OCI-LY1 (cell line): ENCODE results near the gene FGA.
"Not testable (repeated sequence)": the region's sequence is repeated elsewhere in the genome, so short reads cannot be mapped to it uniquely, and the experiment has no call there.

ENCODE experiments used
- EZH2 ChIP-seq: fragments of 200-600 bp; sonication (generic), shearing (Covaris generic); IDR thresholded peaks from 2 replicates; pipeline ENCODE4 v1.8.0; 2017; ENCODE audit warnings: borderline replicate concordance, mixed run types, mild to moderate bottlenecking, antibody characterized with exemption, low read length, moderate library complexity, mixed read lengths
- TF ChIP-seq, protein P1 (sequence below): fragments of 200-600 bp; sonication (generic), shearing (Covaris generic); IDR thresholded peaks from 2 replicates; pipeline ENCODE4 v1.5.1; 2017; ENCODE audit warnings: mild to moderate bottlenecking, antibody characterized with exemption, low read length, moderate library complexity, mixed read lengths

DNA sequence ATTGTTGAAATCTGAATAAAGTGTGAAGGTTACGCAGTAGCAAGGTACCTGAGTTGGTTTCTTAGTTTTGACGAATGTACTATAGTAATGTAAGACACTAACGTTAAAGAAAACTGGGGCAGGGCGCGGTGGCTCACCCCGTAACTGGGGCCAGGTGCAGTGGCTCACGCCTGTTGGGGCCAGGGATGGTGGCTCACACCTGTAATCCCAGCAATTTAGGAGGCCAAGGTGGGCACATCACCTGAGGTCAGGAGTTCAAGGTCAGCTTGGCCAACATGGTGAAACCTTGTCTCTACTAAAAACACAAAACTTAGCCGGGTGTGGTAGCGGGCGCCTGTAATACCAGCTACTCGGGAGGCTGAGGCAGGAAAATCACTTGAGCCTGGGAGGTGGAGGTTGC is 6.7 kb upstream of the FGA start:
- TF ChIP-seq EZH2: not testable (repeated sequence)
- TF ChIP-seq, protein P1, sequence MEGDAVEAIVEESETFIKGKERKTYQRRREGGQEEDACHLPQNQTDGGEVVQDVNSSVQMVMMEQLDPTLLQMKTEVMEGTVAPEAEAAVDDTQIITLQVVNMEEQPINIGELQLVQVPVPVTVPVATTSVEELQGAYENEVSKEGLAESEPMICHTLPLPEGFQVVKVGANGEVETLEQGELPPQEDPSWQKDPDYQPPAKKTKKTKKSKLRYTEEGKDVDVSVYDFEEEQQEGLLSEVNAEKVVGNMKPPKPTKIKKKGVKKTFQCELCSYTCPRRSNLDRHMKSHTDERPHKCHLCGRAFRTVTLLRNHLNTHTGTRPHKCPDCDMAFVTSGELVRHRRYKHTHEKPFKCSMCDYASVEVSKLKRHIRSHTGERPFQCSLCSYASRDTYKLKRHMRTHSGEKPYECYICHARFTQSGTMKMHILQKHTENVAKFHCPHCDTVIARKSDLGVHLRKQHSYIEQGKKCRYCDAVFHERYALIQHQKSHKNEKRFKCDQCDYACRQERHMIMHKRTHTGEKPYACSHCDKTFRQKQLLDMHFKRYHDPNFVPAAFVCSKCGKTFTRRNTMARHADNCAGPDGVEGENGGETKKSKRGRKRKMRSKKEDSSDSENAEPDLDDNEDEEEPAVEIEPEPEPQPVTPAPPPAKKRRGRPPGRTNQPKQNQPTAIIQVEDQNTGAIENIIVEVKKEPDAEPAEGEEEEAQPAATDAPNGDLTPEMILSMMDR: not testable (repeated sequence)
